Keratinocyte (primary cell): ENCODE data around the gene CAT.

ENCODE experiments used
- CTCF ChIP-seq, 3 experiments: IDR thresholded peaks in 1 of 3; conservative IDR thresholded peaks in 1 of 3; optimal IDR thresholded peaks in 1 of 3; 2 replicates in 2 of 3; 3 replicates in 1 of 3; pipeline versions ENCODE3 to v1.5.1; 2011; ENCODE audit warnings: low read length in 3 of 3, mild to moderate bottlenecking in 3 of 3, moderate library complexity in 2 of 3, control low read depth in 1 of 3, inconsistent platforms in 1 of 3; ENCODE audit not compliant: insufficient read depth in 2 of 3; ENCODE audit errors: extremely low read depth in 1 of 3
- EZH2 ChIP-seq: IDR thresholded peaks from one replicate; pipeline ENCODE4 v1.6.1; 2012; ENCODE audit warnings: inconsistent platforms, mild to moderate bottlenecking, low read length, moderate library complexity

- no peak for TF ChIP-seq CTCF (optimal IDR thresholded peaks at IDR 0.05 in 1 of 3, IDR thresholded peaks at IDR 0.05 in 1 of 3, conservative IDR thresholded peaks at IDR 0.05 in 1 of 3; ENCODE audit: extremely low read depth in 1 of 3, insufficient read depth in 2 of 3, low read length in 3 of 3)
- TF ChIP-seq EZH2, result no peak
Measured at GRCh38 chr11:34501949-34502348, 63.2 kb downstream of the CAT start.
